HG02678 (cell line): ENCODE measurements around the gene PEX6.

ENCODE experiments used
- ATAC-seq: cut with Tn5 transposase; IDR thresholded peaks from one replicate; pipeline ENCODE4 v1.9.1; 2021; ENCODE audit warnings: mild to moderate bottlenecking, moderate library complexity; ENCODE audit not compliant: unreplicated experiment

PEX6 gene

GRCh38 chr6:42996513-42996912 lies 17.5 kb upstream of the PEX6 start:
- no peak for ATAC-seq

- ATAC-seq: no peak
These were observed 14.5 kb upstream of the PEX6 start for GRCh38 chr6:42993445-42993844.

DNA sequence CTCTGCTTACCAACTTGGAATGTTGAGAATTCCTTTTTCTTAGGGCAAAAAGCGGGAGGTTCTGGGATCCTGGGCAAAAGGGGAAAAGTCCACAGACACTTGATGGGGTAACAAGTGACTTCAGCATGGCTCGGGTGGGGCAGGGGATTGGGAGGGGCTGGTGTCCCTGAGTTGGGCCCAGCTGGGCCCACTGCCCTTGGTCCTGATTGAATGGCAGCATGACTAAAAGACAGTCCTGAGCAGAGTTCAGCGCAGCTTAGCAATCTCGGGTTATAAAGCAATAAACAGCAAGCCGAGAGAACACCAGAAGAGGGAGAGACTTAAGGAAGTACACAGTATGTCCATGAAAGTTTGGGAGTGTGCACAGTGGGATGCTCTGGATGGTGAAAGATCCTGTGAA lies 10.9 kb upstream of the PEX6 start:
- no peak for ATAC-seq

- no peak for ATAC-seq
These were observed 9.6 kb upstream of the PEX6 start for GRCh38 chr6:42988486-42989020.

DNA sequence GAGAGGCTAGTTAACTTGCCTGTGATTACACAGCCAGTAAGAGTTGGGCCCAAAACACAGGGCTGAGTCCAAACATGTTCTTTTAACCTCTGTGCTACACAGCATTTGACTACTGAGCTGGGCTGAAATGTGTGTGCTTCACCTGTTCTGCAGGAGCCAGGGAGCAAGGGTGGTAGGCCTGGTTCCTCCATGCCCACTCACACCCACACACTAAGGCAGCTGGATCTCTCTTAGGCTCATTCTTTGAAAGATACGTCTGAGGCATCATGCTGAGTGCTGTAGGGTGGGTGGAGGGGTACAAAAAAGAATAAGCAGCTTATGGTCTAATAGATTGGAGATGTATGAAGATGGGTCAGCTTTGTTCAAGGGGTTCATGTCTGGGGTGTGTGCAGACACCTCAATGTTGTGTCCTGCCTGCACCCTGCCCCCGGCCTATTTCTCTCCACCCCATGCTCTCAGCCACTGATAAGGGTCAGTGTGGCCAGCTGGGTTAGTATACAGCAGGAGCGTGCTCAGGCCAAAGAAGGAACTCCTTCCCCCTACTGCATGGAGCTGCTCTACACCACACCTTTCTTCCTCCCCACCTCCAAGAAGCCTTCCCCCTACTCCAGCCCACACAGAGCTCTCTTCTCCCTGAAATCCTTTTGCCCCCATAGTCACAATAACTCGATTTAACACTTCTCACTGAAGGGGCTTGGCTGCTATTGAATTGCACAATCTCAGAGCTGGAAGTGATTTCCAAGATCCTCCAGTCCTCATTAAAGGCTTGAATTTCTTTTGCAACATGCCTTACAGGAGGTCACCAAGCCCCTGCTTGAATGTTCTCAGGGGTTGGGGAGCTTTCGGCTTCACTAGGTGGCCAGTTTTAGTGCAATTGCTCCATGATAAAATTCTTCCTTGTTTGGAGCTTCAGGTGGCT lies 8.8 kb upstream of the PEX6 start:
- no peak for ATAC-seq

- ATAC-seq: no peak
These were observed 6.0 kb upstream of the PEX6 start for GRCh38 chr6:42984924-42985475.

DNA sequence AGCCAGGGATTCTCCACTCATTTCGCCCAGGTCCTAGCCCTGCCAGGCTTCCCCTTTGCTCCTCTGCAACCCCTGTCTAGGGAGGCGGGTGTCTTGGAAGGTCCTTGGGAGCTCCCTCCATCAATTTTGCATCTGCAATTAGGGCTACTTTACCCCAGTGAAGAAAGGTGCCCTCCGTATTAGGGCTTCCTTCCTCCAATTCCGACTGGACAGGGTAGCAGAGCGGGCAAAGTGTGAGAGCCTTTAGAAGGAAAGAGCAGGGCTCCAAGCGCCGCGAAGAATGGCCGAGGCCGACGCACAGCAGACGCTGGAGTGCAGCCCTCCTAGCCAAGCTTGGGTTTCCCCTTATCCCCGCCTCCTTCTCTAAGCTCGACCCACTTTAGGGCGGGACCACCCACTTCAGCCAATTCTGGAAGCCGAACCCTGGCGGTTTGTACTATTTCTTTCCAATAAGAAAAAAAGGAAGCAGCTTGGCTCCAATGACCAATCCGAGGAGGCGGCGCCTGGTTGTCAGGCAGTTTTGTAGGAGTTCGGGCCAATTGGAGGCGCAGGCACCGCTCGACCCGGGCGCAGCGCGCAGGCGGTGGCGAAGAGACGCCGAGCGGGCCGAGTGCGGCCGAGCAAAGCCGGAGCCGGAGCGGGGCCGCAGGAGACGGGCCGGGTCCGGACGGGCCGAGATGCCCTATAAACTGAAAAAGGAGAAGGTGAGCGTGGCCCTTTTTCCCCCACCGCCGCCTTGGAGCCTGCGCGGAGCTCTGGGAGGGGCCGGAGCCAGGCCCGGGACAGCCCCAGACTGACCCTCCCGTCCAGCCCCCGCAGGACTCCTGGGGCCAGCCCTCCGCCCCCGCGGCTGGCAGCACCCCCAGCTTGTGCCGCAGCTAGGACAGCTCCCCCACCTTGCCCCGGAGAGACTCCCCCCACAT lies 5.3 kb upstream of the PEX6 start, which contains the start of gene PPP2R5D:
Gene PPP2R5D, plus strand, starts transcription at position 570 of the 923 bp plus-strand sequence. Its CDS starts 108 bp downstream, at position 678.
- peak; percentile 92 for ATAC-seq

DNA sequence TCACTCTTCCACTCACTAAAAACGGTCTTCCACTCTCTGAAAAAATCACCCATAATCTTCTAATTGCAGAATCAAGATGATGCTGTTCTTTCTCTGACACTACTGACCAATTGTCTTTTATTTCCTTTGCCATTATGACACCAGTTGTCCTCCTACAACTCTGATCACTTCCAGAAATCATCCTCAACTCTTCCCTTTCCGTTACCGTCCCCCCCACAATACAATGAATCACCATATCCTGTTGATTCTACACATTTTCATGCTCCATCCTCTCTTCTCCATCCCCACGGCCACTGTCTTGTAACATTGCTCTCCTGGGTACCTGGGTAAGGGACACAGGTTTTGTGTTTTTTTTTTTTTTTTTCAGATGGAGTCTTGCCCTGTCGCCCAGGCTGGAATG lies 2.9 kb upstream of the PEX6 start:
- ATAC-seq: no peak

DNA sequence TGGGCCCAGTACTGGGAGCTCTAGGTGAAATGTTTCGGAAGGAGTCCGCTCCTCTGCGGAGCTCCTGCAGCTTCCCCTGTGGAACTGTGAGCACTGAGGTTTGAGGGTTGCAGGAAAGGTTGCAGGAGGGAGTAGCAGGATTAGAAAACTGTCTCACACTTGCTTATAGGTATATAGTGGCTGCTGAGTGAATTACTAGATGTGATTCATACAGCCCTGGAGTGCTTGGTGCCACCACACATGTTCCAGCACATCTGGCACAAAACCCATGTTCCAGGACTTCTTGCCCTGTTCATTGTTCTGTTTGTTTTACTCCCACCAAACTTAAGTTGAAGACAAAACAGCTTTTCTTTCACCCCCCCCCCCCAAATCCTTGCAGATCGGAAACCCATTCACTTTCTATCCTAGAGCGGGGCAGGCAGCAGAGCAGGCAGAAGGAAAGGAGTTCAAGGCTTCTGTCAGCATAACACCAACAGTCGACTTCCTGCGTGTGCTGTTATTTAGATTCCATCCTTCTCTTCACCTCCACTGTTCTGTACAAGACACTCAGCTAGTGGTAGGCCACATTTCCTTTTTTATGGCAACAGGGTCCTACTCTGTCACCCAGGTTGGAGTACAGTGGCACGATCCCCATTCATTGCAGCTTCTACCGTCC lies 669 bp upstream of the PEX6 start:
- peak; percentile 0 for ATAC-seq

GRCh38 chr6:42978487-42978838 lies 518 bp downstream of the PEX6 start:
- no peak for ATAC-seq

- ATAC-seq: no peak
These were observed 4.0 kb downstream of the PEX6 start for GRCh38 chr6:42974919-42975505.

- ATAC-seq: no peak
These were observed 5.1 kb downstream of the PEX6 start for GRCh38 chr6:42973926-42974325.

- ATAC-seq: no peak
These were observed 7.1 kb downstream of the PEX6 start for GRCh38 chr6:42971746-42972327.

DNA sequence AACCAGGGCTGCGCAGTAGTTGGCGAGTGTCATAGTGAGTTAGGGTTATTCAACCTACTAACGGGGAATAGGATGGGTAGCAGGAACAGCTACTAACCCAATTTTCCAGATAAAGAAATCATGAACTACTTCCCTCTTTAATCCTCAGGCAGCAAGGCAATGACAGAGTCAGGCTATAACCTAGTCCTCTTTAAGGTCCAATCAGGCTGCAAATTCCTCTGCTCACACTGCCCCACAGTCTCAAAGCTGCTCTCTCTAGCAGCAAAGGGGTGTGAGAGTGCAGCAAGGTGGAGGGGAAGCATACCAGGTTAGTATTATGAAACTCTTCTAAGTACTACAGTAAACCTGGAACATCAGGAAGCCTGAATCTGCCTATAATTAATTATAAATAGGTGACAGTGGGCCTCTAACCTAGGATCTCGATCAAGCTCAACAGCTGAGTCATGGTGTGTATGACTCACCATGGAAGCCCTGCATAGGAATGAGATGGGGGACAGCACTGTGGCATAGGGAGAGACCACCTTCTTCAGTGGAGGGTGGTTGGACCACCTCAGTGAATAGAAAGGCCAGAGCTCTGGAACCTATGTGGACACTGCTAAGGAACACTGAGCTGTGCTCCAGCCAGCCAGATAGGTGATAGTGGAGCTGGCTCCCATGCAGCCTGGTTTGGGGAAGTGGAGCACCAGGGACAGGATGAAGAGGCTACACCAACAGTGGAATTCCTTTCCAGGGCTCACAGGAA lies 7.9 kb downstream of the PEX6 start:
- ATAC-seq: no peak

DNA sequence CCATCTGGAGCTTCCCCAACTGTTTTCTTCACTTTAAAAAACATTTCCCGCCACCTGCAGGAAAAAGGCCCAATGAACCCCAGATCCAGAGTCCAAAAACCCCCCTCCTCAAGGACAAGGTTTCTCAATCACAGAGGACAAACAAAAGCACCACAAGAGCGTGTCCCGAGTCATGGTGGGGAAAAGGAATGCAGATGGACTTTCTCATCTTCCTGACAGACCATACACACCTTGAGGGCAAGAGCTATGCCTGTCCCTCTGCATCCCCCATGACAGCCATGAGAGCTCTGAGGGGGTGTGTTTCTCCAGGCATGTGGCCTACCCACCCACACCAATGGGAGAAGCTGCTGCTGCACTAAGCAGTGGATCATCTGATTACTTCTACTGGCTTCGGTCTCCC lies 9.0 kb downstream of the PEX6 start:
- no peak for ATAC-seq

- no peak for ATAC-seq
These were observed 9.6 kb downstream of the PEX6 start for GRCh38 chr6:42969431-42969830.

GRCh38 chr6:42968783-42969182 lies 10.2 kb downstream of the PEX6 start:
- no peak for ATAC-seq

DNA sequence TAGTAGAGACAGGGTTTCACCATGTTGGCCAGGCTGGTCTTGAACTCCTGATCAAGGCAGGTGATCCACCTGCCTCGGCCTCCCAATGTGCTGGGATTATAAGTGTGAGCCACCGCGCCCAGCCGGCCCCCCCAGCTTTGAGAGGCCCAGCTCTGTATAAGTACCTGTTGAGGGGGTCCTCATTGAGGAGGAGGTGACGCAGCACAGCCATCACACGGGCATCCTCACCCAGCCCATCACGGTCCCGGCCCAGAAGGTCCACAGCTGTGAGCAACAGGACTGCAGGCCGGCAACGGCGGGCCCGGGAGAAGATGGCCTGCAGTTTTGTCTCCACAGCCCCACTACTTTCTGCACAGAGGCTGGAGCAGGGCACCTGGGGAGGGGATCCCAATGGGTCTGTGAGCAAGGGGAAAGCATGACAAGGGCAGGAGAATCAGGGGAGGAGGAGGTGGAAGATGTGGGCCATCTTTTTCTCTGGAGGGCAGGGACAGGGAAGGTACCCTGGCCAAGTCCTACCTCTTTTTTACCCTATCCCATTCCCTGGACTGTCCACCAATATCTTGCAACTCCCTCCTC lies 10.8 kb downstream of the PEX6 start:
- no peak for ATAC-seq

- ATAC-seq: no peak
These were observed 11.8 kb downstream of the PEX6 start for GRCh38 chr6:42967228-42967627.
